ENCODE measurements around the gene WDR27. TPM values are rescaled to one million over a fixed set of nuclear protein-coding genes. Genes with fewer than 3 reads are reported as not detected.

WDR27 gene
- total RNA-seq, 1 donor from 2014 or later: 59.0 TPM

- Mint-ChIP-seq H3K36me3 (ENCODE audit: low read depth, unreplicated experiment) (peaks cover 54% of the 10 kb centered on the region), H3K27me3 (ENCODE audit: unreplicated experiment) (peaks cover 11% of the 10 kb centered on the region), H3K4me1 (ENCODE audit: unreplicated experiment) (no peaks in the 10 kb centered on the region), H3K4me3 (ENCODE audit: unreplicated experiment) (peak overlapping the region; percentile 65), H3K27ac (ENCODE audit: unreplicated experiment) (no peak overlapping the region), H3K9me3 (ENCODE audit: unreplicated experiment) (no peaks in the 10 kb centered on the region)
- no peak for DNase-seq (ENCODE audit: low spot score)
- TF ChIP-seq, protein P1, sequence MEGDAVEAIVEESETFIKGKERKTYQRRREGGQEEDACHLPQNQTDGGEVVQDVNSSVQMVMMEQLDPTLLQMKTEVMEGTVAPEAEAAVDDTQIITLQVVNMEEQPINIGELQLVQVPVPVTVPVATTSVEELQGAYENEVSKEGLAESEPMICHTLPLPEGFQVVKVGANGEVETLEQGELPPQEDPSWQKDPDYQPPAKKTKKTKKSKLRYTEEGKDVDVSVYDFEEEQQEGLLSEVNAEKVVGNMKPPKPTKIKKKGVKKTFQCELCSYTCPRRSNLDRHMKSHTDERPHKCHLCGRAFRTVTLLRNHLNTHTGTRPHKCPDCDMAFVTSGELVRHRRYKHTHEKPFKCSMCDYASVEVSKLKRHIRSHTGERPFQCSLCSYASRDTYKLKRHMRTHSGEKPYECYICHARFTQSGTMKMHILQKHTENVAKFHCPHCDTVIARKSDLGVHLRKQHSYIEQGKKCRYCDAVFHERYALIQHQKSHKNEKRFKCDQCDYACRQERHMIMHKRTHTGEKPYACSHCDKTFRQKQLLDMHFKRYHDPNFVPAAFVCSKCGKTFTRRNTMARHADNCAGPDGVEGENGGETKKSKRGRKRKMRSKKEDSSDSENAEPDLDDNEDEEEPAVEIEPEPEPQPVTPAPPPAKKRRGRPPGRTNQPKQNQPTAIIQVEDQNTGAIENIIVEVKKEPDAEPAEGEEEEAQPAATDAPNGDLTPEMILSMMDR (IDR thresholded peaks at IDR 0.05; ENCODE audit: unreplicated experiment): no peak
Observed at GRCh38 chr6:169656546-169657283, 45.1 kb downstream of the WDR27 start.

DNA sequence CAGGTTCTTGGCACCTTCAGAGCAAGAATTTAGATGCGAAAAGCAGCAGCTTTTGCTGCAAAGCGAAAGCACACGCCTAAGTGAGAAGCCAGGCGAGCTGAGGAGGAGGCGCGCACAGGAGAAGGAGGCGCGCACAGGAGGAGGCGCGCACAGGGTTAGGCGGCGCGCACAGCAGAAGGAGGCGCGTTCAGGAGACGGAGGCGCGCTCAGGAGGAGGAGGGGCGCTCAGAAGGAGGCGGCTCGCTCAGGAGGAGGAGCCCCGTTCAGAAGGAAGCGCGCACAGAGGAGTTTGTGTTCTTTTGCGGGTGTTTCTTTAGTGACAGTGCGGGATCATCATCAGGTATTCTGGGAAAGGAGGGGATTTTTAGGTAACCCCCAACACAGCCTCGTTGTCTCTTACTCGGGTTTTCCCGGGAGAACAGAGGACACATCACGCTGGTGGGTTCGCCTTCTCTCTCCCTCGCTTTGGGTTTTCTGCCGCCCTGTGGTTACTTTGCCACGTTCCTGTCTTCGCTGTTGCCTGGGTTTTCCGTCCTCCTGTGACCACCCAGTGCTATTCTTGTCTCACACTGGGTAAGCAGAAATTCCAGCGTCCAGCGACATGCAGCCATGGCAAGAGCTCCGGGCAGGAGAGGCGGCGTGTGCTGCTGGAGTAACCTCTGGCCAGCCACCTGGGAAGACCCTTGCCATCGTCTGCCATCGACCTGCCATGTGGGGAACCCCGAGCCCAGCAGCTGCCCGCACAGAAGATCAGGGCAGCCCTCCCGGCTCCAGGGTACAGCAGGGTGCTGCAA is 47.0 kb downstream of the WDR27 start:
- TF ChIP-seq, protein P1 (IDR thresholded peaks at IDR 0.05; ENCODE audit: unreplicated experiment): no peak
- Mint-ChIP-seq H3K36me3 (ENCODE audit: low read depth, unreplicated experiment) (peaks cover 54% of the 10 kb centered on the region), H3K27me3 (ENCODE audit: unreplicated experiment) (peaks cover 12% of the 10 kb centered on the region), H3K4me1 (ENCODE audit: unreplicated experiment) (no peaks in the 10 kb centered on the region), H3K4me3 (ENCODE audit: unreplicated experiment) (peak overlapping the region; percentile 62), H3K9me3 (ENCODE audit: unreplicated experiment) (no peaks in the 10 kb centered on the region), H3K27ac (ENCODE audit: unreplicated experiment) (no peak overlapping the region)
- DNase-seq (ENCODE audit: low spot score): no peak

GRCh38 chr6:169653691-169654090 is 48.1 kb downstream of the WDR27 start:
- H3K9me3 Mint-ChIP-seq (ENCODE audit: unreplicated experiment): no peaks in the 10 kb centered on the region
- H3K4me3 Mint-ChIP-seq (ENCODE audit: unreplicated experiment): no peak overlapping the region
- TF ChIP-seq, protein P1 (IDR thresholded peaks at IDR 0.05; ENCODE audit: unreplicated experiment): no peak
- peaks cover 6% of the 10 kb centered on the region for H3K27me3 Mint-ChIP-seq (ENCODE audit: unreplicated experiment)
- H3K36me3 Mint-ChIP-seq (ENCODE audit: low read depth, unreplicated experiment): peaks cover 49% of the 10 kb centered on the region
- H3K4me1 Mint-ChIP-seq (ENCODE audit: unreplicated experiment): no peaks in the 10 kb centered on the region
- no peak for DNase-seq (ENCODE audit: low spot score)
- H3K27ac Mint-ChIP-seq (ENCODE audit: unreplicated experiment): no peak overlapping the region

GRCh38 chr6:169652896-169653295 is 48.9 kb downstream of the WDR27 start:
- DNase-seq (ENCODE audit: low spot score): no peak
- H3K27me3 Mint-ChIP-seq (ENCODE audit: unreplicated experiment): peaks cover 6% of the 10 kb centered on the region
- H3K27ac Mint-ChIP-seq (ENCODE audit: unreplicated experiment): no peak overlapping the region
- H3K4me1 Mint-ChIP-seq (ENCODE audit: unreplicated experiment): no peaks in the 10 kb centered on the region
- H3K9me3 Mint-ChIP-seq (ENCODE audit: unreplicated experiment): no peaks in the 10 kb centered on the region
- TF ChIP-seq, protein P1 (IDR thresholded peaks at IDR 0.05; ENCODE audit: unreplicated experiment): no peak
- no peak overlapping the region for H3K4me3 Mint-ChIP-seq (ENCODE audit: unreplicated experiment)
- H3K36me3 Mint-ChIP-seq (ENCODE audit: low read depth, unreplicated experiment): peaks cover 46% of the 10 kb centered on the region

DNA sequence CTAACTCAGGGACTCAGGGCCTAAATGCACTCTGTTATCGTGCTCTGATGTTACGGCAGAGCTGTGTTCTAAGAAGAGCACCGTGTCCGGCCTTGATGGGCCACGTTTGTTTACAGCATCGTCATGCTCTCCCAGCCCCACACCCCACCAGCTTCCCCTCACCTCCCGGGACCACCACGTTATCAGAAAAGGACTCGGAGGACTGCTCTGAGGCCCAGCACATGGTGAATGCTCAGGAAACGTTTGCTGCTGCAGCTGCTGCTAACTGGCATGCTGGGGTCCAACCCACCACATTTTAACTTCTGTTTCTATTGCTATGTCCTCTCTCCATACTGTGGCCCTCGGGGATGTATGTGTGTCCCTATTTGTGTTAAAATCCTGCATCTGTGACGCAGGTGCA is 50.3 kb downstream of the WDR27 start:
- peaks cover 35% of the 10 kb centered on the region for H3K36me3 Mint-ChIP-seq (ENCODE audit: low read depth, unreplicated experiment)
- no peak overlapping the region for H3K27ac Mint-ChIP-seq (ENCODE audit: unreplicated experiment)
- H3K9me3 Mint-ChIP-seq (ENCODE audit: unreplicated experiment): no peaks in the 10 kb centered on the region
- H3K4me1 Mint-ChIP-seq (ENCODE audit: unreplicated experiment): no peaks in the 10 kb centered on the region
- DNase-seq (ENCODE audit: low spot score): no peak
- peaks cover 6% of the 10 kb centered on the region for H3K27me3 Mint-ChIP-seq (ENCODE audit: unreplicated experiment)
- TF ChIP-seq, protein P1 (IDR thresholded peaks at IDR 0.05; ENCODE audit: unreplicated experiment): no peak
- peak overlapping the region; percentile 29 for H3K4me3 Mint-ChIP-seq (ENCODE audit: unreplicated experiment)
